ENCODE measurements around the gene ILDR1.
"Not testable (repeated sequence)": the region's sequence is repeated elsewhere in the genome, so short reads cannot be mapped to it uniquely, and the experiment has no call there.

ILDR1 gene

GRCh38 chr3:122021811-122022401 lies at the start of gene ILDR1:
Gene ILDR1 (minus strand): TSS chr3:122022247. CDS start chr3:122022077, 170 bp downstream.
- Mint-ChIP-seq H3K4me1 (peaks cover 54% of the 10 kb centered on the region), H3K27me3 (no peaks in the 10 kb centered on the region), H3K27ac (peak within 1 kb of the TSS; percentile 81), H3K4me3 (peak within 1 kb of the TSS; percentile 91), H3K36me3 (no peaks in the 10 kb centered on the region), H3K9me3 (no peaks in the 10 kb centered on the region)
- ATAC-seq: peak; percentile 90

- H3K36me3 Mint-ChIP-seq: peaks cover 5% of the 10 kb centered on the region
- peak; percentile 76 for ATAC-seq
- peaks cover 59% of the 10 kb centered on the region for H3K4me1 Mint-ChIP-seq
- peak overlapping the region; percentile 45 for H3K27ac Mint-ChIP-seq
- H3K27me3 Mint-ChIP-seq: no peaks in the 10 kb centered on the region
- H3K4me3 Mint-ChIP-seq: no peak overlapping the region
- H3K9me3 Mint-ChIP-seq: no peaks in the 10 kb centered on the region
Measured at GRCh38 chr3:122067588-122068240, 45.7 kb upstream of the ILDR1 start.

DNA sequence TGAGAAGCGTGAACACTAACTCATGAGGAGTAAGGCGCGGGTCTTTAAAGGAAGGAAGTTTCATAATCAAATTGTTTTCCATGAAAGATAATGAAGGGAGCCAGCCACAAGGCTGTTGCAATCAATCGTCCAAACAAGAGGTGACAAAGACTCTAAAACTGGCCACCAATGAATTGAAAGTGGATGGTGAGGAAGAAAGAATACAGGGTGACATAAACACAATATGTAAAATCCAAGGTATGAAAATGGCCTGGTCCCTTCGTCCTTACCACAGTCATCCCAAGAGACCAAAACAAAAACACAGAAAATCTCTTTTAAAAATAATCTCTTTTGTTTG lies 45.1 kb upstream of the ILDR1 start:
- Mint-ChIP-seq H3K27me3 (no peaks in the 10 kb centered on the region), H3K4me3 (peak overlapping the region; percentile 35), H3K9me3 (no peaks in the 10 kb centered on the region), H3K4me1 (peaks cover 59% of the 10 kb centered on the region), H3K27ac (peak overlapping the region; percentile 64), H3K36me3 (peaks cover 5% of the 10 kb centered on the region)
- ATAC-seq: peak; percentile 81

- Mint-ChIP-seq H3K27me3 (no peaks in the 10 kb centered on the region), H3K27ac (peak overlapping the region; percentile 64), H3K4me1 (peaks cover 59% of the 10 kb centered on the region), H3K9me3 (no peaks in the 10 kb centered on the region), H3K36me3 (peaks cover 5% of the 10 kb centered on the region), H3K4me3 (peak overlapping the region; percentile 35)
- no peak for ATAC-seq
Measured at GRCh38 chr3:122066331-122067213, 44.5 kb upstream of the ILDR1 start.

- no peak overlapping the region for H3K4me3 Mint-ChIP-seq
- H3K9me3 Mint-ChIP-seq: no peaks in the 10 kb centered on the region
- peaks cover under 1% of the 10 kb centered on the region for H3K36me3 Mint-ChIP-seq
- H3K4me1 Mint-ChIP-seq: peaks cover 55% of the 10 kb centered on the region
- peak overlapping the region; percentile 5 for H3K27ac Mint-ChIP-seq
- no peaks in the 10 kb centered on the region for H3K27me3 Mint-ChIP-seq
- ATAC-seq: no peak
Measured at GRCh38 chr3:122064326-122064725, 42.3 kb upstream of the ILDR1 start.

DNA sequence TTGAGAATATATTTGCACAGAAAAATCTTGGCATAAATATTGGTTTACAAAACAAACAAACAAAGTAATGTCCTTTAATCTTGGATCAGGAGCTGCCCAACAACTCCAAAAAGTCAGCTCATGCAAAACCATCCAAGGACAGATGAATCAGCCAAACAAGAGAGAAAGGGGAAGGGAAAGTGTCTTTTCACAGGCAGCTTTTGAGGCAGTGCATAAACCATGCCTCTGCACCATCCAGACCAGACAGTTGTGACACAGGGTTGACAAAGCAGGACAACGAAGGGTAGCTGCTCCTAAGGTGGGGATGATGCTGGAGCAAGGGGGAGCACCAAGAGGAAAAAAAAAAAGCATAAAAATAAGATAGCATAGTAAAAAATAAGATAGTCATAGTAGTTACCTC lies 41.9 kb upstream of the ILDR1 start:
- no peaks in the 10 kb centered on the region for H3K27me3 Mint-ChIP-seq
- ATAC-seq: peak; percentile 70
- peaks cover 58% of the 10 kb centered on the region for H3K4me1 Mint-ChIP-seq
- peaks cover 4% of the 10 kb centered on the region for H3K36me3 Mint-ChIP-seq
- no peaks in the 10 kb centered on the region for H3K9me3 Mint-ChIP-seq
- peak overlapping the region; percentile 5 for H3K27ac Mint-ChIP-seq
- H3K4me3 Mint-ChIP-seq: no peak overlapping the region

DNA sequence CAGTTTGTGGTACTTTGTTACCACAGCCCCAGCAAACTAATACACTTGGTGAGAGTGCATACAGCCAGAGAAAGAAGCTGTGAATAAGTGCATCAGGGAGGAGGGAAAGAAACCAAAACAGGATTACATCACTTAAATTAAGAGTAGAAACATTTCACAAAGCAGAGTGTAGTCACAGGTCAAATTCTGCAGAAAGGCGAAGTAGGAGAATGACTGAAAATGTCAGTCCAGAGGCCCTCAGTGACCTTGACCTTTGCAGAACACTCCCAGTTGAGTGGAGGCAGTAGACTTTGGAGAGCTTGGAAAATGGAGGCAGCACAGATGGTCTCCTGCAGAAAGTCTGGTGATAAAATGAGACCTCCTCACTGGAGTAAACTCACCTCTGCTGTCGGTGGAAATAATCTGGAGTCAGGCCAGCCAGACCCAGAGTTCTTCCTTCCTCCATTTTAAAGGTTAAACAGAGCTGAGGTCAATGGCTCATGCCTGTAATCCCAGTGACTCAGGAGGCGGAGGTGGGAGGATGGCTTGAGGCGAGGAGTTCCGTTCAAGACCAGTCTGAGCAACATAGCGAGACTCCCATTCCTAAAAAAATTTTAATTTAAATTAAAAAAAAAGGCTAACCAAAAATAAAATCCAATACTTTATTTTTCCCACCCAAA lies 38.1 kb upstream of the ILDR1 start:
- H3K9me3 Mint-ChIP-seq: no peaks in the 10 kb centered on the region
- peak; percentile 38 for ATAC-seq
- no peaks in the 10 kb centered on the region for H3K27me3 Mint-ChIP-seq
- peaks cover 18% of the 10 kb centered on the region for H3K36me3 Mint-ChIP-seq
- H3K4me3 Mint-ChIP-seq: no peak overlapping the region
- no peak overlapping the region for H3K27ac Mint-ChIP-seq
- H3K4me1 Mint-ChIP-seq: peaks cover 53% of the 10 kb centered on the region

DNA sequence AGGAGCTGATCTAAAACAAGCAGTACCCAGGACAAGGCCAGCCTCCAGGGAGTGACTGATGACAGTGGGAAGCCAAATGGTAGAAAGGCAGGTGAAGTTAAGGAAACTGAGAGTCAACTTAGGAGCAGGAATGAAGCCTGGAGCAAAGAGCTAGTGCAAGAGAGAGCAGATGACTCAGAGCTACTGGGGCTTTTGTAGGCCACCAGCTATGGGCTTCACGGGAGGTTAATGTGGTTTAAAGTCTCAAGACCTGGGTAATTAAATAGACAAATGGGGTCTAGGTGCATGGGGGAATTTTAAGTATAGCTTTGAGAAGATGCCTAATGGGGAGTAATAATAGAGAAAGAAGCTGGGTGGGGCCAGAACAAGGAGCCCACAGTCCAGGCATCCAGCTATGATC lies 36.2 kb upstream of the ILDR1 start:
- no peak overlapping the region for H3K27ac Mint-ChIP-seq
- no peak for ATAC-seq
- H3K4me1 Mint-ChIP-seq: peaks cover 49% of the 10 kb centered on the region
- H3K9me3 Mint-ChIP-seq: no peaks in the 10 kb centered on the region
- peaks cover 18% of the 10 kb centered on the region for H3K36me3 Mint-ChIP-seq
- H3K27me3 Mint-ChIP-seq: no peaks in the 10 kb centered on the region
- no peak overlapping the region for H3K4me3 Mint-ChIP-seq

- ATAC-seq: no peak
- Mint-ChIP-seq H3K27me3 (no peaks in the 10 kb centered on the region), H3K36me3 (peaks cover 18% of the 10 kb centered on the region), H3K9me3 (no peaks in the 10 kb centered on the region), H3K4me1 (peaks cover 56% of the 10 kb centered on the region), H3K27ac (no peak overlapping the region), H3K4me3 (peak overlapping the region; percentile 45)
Measured at GRCh38 chr3:122057671-122058070, 35.6 kb upstream of the ILDR1 start.

DNA sequence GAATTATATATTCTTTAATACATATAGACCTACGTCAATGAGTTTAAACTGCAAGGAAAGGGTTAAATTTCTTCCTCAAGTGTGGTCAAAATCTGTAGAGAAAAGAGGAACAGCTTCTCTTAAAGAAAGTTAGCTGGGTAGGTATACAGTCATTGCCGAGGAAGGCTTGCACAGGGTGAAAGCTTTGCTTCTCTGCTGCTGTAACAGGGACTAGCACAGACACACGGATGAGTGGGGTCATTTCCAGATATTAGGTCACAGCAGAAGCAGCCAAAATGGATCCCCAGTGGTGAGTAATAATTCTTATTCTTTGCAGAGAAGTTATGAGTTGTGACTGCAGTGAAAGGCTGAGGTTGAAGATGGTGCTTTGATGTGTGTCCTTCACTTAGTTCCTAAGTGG lies 33.2 kb upstream of the ILDR1 start, which contains the start of gene CD86:
Gene CD86 (plus strand): TSS at position 148 of the 400 bp plus-strand sequence. CDS start 128 bp downstream, at position 276.
- Mint-ChIP-seq H3K27ac (peak within 1 kb of the TSS; percentile 67), H3K4me3 (peak within 1 kb of the TSS; percentile 79)

DNA sequence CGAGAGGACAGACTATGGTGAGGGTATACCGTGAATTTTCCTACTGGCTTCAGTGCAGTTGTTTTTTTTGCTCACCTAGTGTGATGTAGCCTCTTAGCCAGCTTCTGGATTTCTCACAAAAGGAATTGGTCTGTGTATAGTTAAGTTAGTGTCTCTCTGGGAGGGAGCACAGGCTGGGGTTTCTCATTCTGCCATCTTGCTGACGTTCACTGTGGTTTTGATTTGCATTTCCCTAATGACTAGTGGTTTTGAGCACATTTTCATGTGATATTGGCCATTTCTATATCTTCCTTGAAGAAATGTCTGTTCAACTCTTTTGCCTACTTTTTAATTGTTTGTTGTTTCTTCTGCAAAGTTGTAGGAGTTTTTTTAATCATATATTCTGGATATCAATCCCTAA lies 30.9 kb upstream of the ILDR1 start:
- H3K27ac Mint-ChIP-seq: peak overlapping the region; percentile 79
- H3K9me3 Mint-ChIP-seq: no peaks in the 10 kb centered on the region
- peaks cover 32% of the 10 kb centered on the region for H3K36me3 Mint-ChIP-seq
- H3K27me3 Mint-ChIP-seq: no peaks in the 10 kb centered on the region
- peak overlapping the region; percentile 29 for H3K4me3 Mint-ChIP-seq
- ATAC-seq: peak; percentile 88
- peaks cover 36% of the 10 kb centered on the region for H3K4me1 Mint-ChIP-seq

More for the DNA sequence above, 33.2 kb upstream of the ILDR1 start, which contains the start of gene CD86:
- Mint-ChIP-seq H3K4me1 (peaks cover 56% of the 10 kb centered on the region), H3K36me3 (peaks cover 36% of the 10 kb centered on the region), H3K27me3 (no peaks in the 10 kb centered on the region), H3K9me3 (no peaks in the 10 kb centered on the region)
- ATAC-seq: peak; percentile 99

DNA sequence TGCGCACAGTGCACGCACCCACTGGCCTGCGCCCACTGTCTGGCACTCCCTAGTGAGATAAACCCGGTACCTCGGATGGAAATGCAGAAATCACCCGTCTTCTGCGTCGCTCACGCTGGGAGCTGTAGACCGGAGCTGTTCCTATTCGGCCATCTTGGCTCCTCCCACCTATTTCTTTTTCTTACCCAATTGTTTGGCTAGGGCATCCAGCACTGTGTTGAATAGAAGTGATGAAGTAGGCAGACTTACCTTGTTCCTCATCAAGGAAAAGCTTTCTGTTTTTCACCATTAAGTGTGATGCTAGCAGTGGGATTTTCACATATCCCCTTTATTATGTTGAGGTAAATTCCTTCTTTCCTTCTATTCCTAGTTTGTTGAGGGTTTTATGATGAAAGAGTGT lies 25.7 kb upstream of the ILDR1 start:
- not testable (repeated sequence) for ATAC-seq, H3K9me3 Mint-ChIP-seq, H3K27ac Mint-ChIP-seq, H3K4me3 Mint-ChIP-seq, H3K27me3 Mint-ChIP-seq, H3K4me1 Mint-ChIP-seq
- H3K36me3 Mint-ChIP-seq: peaks cover 27% of the 10 kb centered on the region

DNA sequence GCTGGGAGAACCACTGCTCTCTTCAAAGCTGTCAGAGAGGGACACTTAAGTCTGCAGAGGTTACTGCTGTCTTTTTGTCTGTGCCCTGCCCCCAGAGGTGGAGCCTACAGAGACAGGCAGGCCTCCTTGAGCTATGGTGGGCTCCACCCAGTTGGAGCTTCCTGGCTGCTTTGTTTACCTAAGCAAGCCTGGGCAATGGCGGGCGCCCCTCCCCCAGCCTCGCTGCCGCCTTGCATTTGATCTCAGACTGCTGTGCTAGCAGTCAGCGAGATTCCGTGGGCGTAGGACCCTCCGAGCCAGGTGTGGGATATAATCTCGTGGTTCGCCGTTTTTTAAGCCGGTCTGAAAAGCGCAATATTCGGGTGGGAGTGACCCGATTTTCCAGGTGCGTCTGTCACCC lies 25.2 kb upstream of the ILDR1 start:
- H3K4me3 Mint-ChIP-seq, ATAC-seq: not testable (repeated sequence)
- H3K36me3 Mint-ChIP-seq: peaks cover 27% of the 10 kb centered on the region

DNA sequence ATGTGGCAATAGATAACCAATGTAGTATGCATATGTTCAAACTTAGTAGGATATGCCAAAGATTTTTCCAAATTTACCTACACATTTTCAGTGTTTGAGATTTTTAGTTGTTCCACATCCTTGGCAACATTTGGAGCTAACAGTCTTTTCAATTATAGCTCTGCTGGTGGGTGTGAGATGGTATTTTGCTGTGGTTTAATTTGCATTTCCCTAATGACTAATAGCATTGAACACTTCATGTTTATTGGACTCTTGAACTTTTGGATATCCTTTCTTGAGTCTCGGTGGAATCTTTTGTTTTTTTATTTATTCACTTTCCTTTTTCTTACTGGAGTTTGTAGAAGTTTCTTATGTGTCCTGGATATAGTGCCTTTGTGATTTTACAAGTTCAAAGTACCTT lies 11.0 kb upstream of the ILDR1 start:
- peaks cover 44% of the 10 kb centered on the region for H3K4me1 Mint-ChIP-seq
- H3K4me3 Mint-ChIP-seq: no peak overlapping the region
- peaks cover 23% of the 10 kb centered on the region for H3K9me3 Mint-ChIP-seq
- H3K36me3 Mint-ChIP-seq: peaks cover 46% of the 10 kb centered on the region
- no peaks in the 10 kb centered on the region for H3K27me3 Mint-ChIP-seq
- no peak for ATAC-seq
- H3K27ac Mint-ChIP-seq: no peak overlapping the region

More for the DNA sequence above, 25.2 kb upstream of the ILDR1 start:
- H3K4me1 Mint-ChIP-seq, H3K27ac Mint-ChIP-seq, H3K9me3 Mint-ChIP-seq, H3K27me3 Mint-ChIP-seq: not testable (repeated sequence)

DNA sequence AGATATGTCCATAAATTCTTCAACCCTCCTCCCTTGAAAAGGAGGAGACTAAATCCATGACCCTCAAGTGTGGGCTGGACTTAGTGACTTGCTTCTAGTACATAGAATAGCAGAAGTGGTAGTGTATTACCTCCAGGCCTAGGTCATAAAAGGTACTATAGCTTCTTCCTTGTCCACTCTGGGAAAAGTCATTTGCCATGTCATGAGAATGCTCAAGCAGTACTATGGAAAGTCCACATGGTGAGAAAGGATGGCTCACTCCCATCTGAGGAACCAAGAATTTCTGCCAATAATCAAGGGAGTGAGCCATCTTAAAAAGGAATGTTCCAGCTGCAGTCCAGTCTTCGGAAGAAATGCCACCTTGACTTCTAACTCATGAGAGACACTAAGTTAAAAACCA lies 10.5 kb upstream of the ILDR1 start:
- H3K4me1 Mint-ChIP-seq: peaks cover 44% of the 10 kb centered on the region
- peaks cover 18% of the 10 kb centered on the region for H3K9me3 Mint-ChIP-seq
- no peak for ATAC-seq
- H3K4me3 Mint-ChIP-seq: no peak overlapping the region
- no peaks in the 10 kb centered on the region for H3K27me3 Mint-ChIP-seq
- no peak overlapping the region for H3K27ac Mint-ChIP-seq
- H3K36me3 Mint-ChIP-seq: peaks cover 42% of the 10 kb centered on the region
